Heart left ventricle (tissue), 16 donors: ENCODE results near the gene CYP2U1. TPM values are rescaled to one million over a fixed set of nuclear protein-coding genes. Genes with fewer than 3 reads are reported as not detected.

Source experiments
- ATAC-seq, 4 donors: fragments of 200-7000 bp; cut with Tn5 transposase; one replicate each; pipeline ENCODE4 v1.9.1; 2020 to 2022; ENCODE audit warnings: moderate library complexity in 4 of 4, mild to moderate bottlenecking in 3 of 4, moderate number of reproducible peaks in 1 of 4
- DNase-seq, 5 donors: peaks; one replicate each; pipeline ENCODE4 v3.0.0-alpha.2; 2020
- H3K27ac ChIP-seq, 12 donors: fragments of 200-600 bp; sonication (generic) in 4 of 12; one replicate each; pipeline versions ENCODE4 v1.5.0 to v1.8.0; 2016 to 2022; ENCODE audit warnings: mild to moderate bottlenecking in 2 of 12
- H3K27me3 ChIP-seq, 9 donors: fragments of 200-600 bp; sonication (generic) in 2 of 9; one replicate each; pipeline versions ENCODE4 v1.5.1 to v1.8.0; 2016 to 2022; ENCODE audit warnings: mild to moderate bottlenecking in 3 of 9
- H3K36me3 ChIP-seq, 9 donors: fragments of 200-600 bp; sonication (generic) in 2 of 9; one replicate each; pipeline versions ENCODE4 v1.5.0 to v1.8.0; 2018 to 2022; ENCODE audit warnings: mild to moderate bottlenecking in 2 of 9
- H3K4me1 ChIP-seq, 12 donors: fragments of 200-600 bp; sonication (generic) in 4 of 12; one replicate each; pipeline versions ENCODE4 v1.5.0 to v1.8.0; 2016 to 2022; ENCODE audit warnings: mild to moderate bottlenecking in 3 of 12
- H3K4me3 ChIP-seq, 12 donors: fragments of 200-600 bp; sonication (generic) in 4 of 12; one replicate each; pipeline versions ENCODE4 v1.5.0 to v1.8.0; 2017 to 2022; ENCODE audit warnings: mild to moderate bottlenecking in 9 of 12, moderate library complexity in 4 of 12
- H3K9me3 ChIP-seq, 12 donors: fragments of 200-600 bp; sonication (generic) in 4 of 12; one replicate each; pipeline versions ENCODE4 v1.5.0 to v1.8.0; 2016 to 2022; ENCODE audit warnings: mild to moderate bottlenecking in 1 of 12
- CTCF ChIP-seq, 12 donors: fragments of 200-600 bp; sonication (generic) in 4 of 12; IDR thresholded peaks; one replicate each; pipeline versions ENCODE4 v1.5.0 to v1.8.0; 2018 to 2022; ENCODE audit warnings: antibody characterized with exemption in 12 of 12, mild to moderate bottlenecking in 5 of 12
- POLR2A ChIP-seq, 2 donors: fragments of 450-650 bp; IDR thresholded peaks; one replicate each; pipeline ENCODE4 v1.6.1; 2017; ENCODE audit warnings: antibody characterized with exemption in 2 of 2, mild to moderate bottlenecking in 2 of 2, moderate library complexity in 2 of 2
- WGBS, 4 donors: extraction: QIAGEN DNeasy Blood & Tissue Kit in 2 of 4; methylation state at CpG; one replicate each; pipeline versions ENCODE4 v1.1.5 to v1.1.7; 2013 to 2018; 5-methylcytosine and 5-hydroxymethylcytosine counted together
- intact Hi-C, 10 donors: fragments of 100-400 bp; cut with DNase I; formaldehyde crosslinking; loops; one replicate each; pipeline versions ENCODE4 v1.11.1 to v1.14.2; 2022
- polyA plus RNA-seq, 2 donors: library from polyadenylated mRNA; stranded (reverse); fragments of 200-250 nt; gene quantifications; one replicate each; pipeline ENCODE4 v1.2.3, GENCODE V29; 2013
- total RNA-seq, 9 donors: library from RNA; depleted of rRNA in 2 of 9; stranded (reverse); fragments of >200 nt in 2 of 9; fragmentation: NEBNext Ultra II Directional in 3 of 9; extraction: Animal tissue kit (Norgen Biotek cat#: 25700) in 3 of 9; gene quantifications; one replicate each; pipeline versions ENCODE4 v1.1.0 to v1.2.4, GENCODE V29; 2016 to 2023
- donor health status: ischemic (EF 13 %, LVEDD 7.1; RV severe dilation, severe dysfunction).
- donor health status: healthy with polysubstance abuse.
- donor health status: DM: no; HTN: yes; CAD: no.
- donor health status: DM: no; HTN: no; CAD: no.
- donor health status: ischemic (EF 25% LVEDD 6.9; RV normal size, moderate dysfunction).
- donor health status: ischemic (EF 25% LVEDD 5.7; RV mildly dilated, moderate dysfunction).
- donor health status: healthy.
- donor health status: DM: yes; HTN: yes; CAD: no.
- donor health status: ischemic (EF 35%, LVEDD 5.7; RV mildly dilated, moderate dysfunction).
- donor health status: nonischemic (EF 11% LVEDD 7.7; RV severe dilation, severe dysfunction).
- donor health status: DM: yes; HTN: yes; CAD: no.
- donor health status: PGD.
- donor health status: ischemic (EF 29% LVEDD 5.4; RV normal size, mild dysfunction).
- donor health status: nonischemic (EF 23%, LVEDD 6.1; RV moderate dilation, normal function).

The CYP2U1 gene
- total and polyA plus RNA-seq, 11 donors: 3.7 to 11.8 (median 6.7) TPM

GRCh38 chr4:107987916-107988762, 56.8 kb downstream of the CYP2U1 start:
- Histone ChIP-seq H3K36me3 (no peaks in the 10 kb centered on the region), H3K27me3 (no peaks in the 10 kb centered on the region), H3K27ac (peak overlapping the region in 11 of 12 donors; percentile 77 to 97 (median 94)), H3K4me1 (peaks cover 0 to 41% (median 21%) of the 10 kb centered on the region in 12 donors), H3K9me3 (no peaks in the 10 kb centered on the region), H3K4me3 (peak overlapping the region in 6 of 12 donors; percentile 84 to 92 (median 88))
- intact Hi-C loops: loop anchor here in 6 of 10 donors (2.0 to 10.0 kb wide), 4 partner anchors 53 to 166 kb away; partner anchors contain the start of genes CYP2U1 (in 6 of the 6) and SGMS2 (in 1 of the 6)
- ATAC-seq (no peak), DNase-seq (no peak)
- 86 to 90% (median 87%) methylated on average over 10 of the region's 10 CpGs for WGBS, 4 donors
- no peak for TF ChIP-seq CTCF (IDR thresholded peaks at IDR 0.05)
- TF ChIP-seq POLR2A (IDR thresholded peaks at IDR 0.05): no peak

GRCh38 chr4:107988763-107989035, 57.4 kb downstream of the CYP2U1 start:
- ATAC-seq (peak in 1 of 4 donors; percentile 10), DNase-seq (no peak)
- TF ChIP-seq POLR2A (IDR thresholded peaks at IDR 0.05) (no peak), CTCF (IDR thresholded peaks at IDR 0.05) (no peak)
- Histone ChIP-seq H3K36me3 (no peaks in the 10 kb centered on the region), H3K4me3 (peak overlapping the region in 10 of 12 donors; percentile 67 to 92 (median 86)), H3K9me3 (no peaks in the 10 kb centered on the region), H3K27ac (peak overlapping the region; percentile 12 to 97 (median 94)), H3K27me3 (no peaks in the 10 kb centered on the region), H3K4me1 (peaks cover 0 to 47% (median 26%) of the 10 kb centered on the region in 12 donors)
- intact Hi-C loops: loop anchor here in 7 of 10 donors (1.0 to 10.0 kb wide), 5 partner anchors 54 to 166 kb away; partner anchors contain the start of genes CYP2U1 (in 7 of the 7) and SGMS2 (in 1 of the 7)
- 30 to 52% (median 42%) methylated on average over 5 of the region's 5 CpGs for WGBS, 4 donors

GRCh38 chr4:107989162-107989536, 57.8 kb downstream of the CYP2U1 start:
- WGBS, 4 donors: 6 to 11% (median 9%) methylated on average over 8 of the region's 8 CpGs
- H3K27ac ChIP-seq: peak overlapping the region; percentile 12 to 97 (median 94)
- H3K36me3 ChIP-seq: no peaks in the 10 kb centered on the region
- DNase-seq (no peak), ATAC-seq (peak; percentile 27 to 47 (median 35))
- intact Hi-C loops: loop anchor here in 7 of 10 donors (1.0 to 10.0 kb wide), 5 partner anchors 54 to 167 kb away; partner anchors contain the start of genes CYP2U1 (in 7 of the 7) and SGMS2 (in 1 of the 7)
- no peaks in the 10 kb centered on the region for H3K9me3 ChIP-seq
- H3K4me1 ChIP-seq: peaks cover 0 to 51% (median 29%) of the 10 kb centered on the region in 12 donors
- no peaks in the 10 kb centered on the region for H3K27me3 ChIP-seq
- H3K4me3 ChIP-seq: peak overlapping the region; percentile 62 to 92 (median 84)
- TF ChIP-seq POLR2A (IDR thresholded peaks at IDR 0.05) (no peak), CTCF (IDR thresholded peaks at IDR 0.05) (no peak)
